OCI-LY3 (cell line): Measurements from ENCODE around the gene ACP6.

Experiments
- CTCF ChIP-seq: fragments of 200-600, 300-600 bp; sonication (generic); IDR thresholded peaks from 2 replicates; pipeline ENCODE4 v1.5.1; 2014; ENCODE audit warnings: antibody characterized with exemption, low read length, low read depth
- EZH2phosphoT487 ChIP-seq: fragments of 200-600 bp; shearing (Covaris generic); IDR thresholded peaks from 2 replicates; pipeline ENCODE4 v1.6.1; 2018; ENCODE audit warnings: antibody characterized with exemption, mixed run types, low read depth

GRCh38 chr1:147700042-147701006 lies 30.0 kb upstream of the ACP6 start:
- TF ChIP-seq CTCF (peak; percentile 94), EZH2phosphoT487 (no peak)
